Activated T-helper 2 cell treated with anti-CD3 and anti-CD28 coated beads, Interferon-gamma antibody, Interleukin-2, Interleukin-4, amounts not matched to agents 10 μg/mL and 5 μg/mL and 100 μg/mL, durations not matched to agents 14 hours and 24 hours and 36 hours (primary cell): ENCODE data around the gene TMEM151B. TPM values are rescaled to one million over a fixed set of nuclear protein-coding genes. Genes with fewer than 3 reads are reported as not detected.
"Not testable (repeated sequence)": the region's sequence is repeated elsewhere in the genome, so short reads cannot be mapped to it uniquely, and the experiment has no call there.

Source experiments
- DNase-seq: peaks from one replicate; pipeline ENCODE4 v3.0.0; 2021; ENCODE audit warnings: low spot score
- H3K27ac Mint-ChIP-seq: one replicate; pipeline ENCODE4 v1.8.0; 2021; ENCODE audit warnings: mixed read lengths
- H3K27me3 Mint-ChIP-seq: one replicate; pipeline ENCODE4 v1.8.0; 2021; ENCODE audit warnings: low read depth, mixed read lengths
- H3K36me3 Mint-ChIP-seq: one replicate; pipeline ENCODE4 v1.8.0; 2021; ENCODE audit warnings: low read depth, mixed read lengths
- H3K4me1 Mint-ChIP-seq: one replicate; pipeline ENCODE4 v1.8.0; 2021; ENCODE audit warnings: low read depth, mixed read lengths
- H3K4me3 Mint-ChIP-seq: one replicate; pipeline ENCODE4 v1.8.0; 2021; ENCODE audit warnings: low read depth, mild to moderate bottlenecking, moderate library complexity, mixed read lengths
- H3K9me3 Mint-ChIP-seq: one replicate; pipeline ENCODE4 v1.8.0; 2021; ENCODE audit warnings: mixed read lengths
- intact Hi-C: fragments of 100-400 bp; cut with micrococcal nuclease; formaldehyde crosslinking; loops from one replicate; pipeline ENCODE4 v1.15.1; 2023
- total RNA-seq: library from RNA; stranded (reverse); gene quantifications from 2 replicates; pipeline ENCODE4 v1.2.3, GENCODE V29; 2022

Gene TMEM151B
- total RNA-seq, 1 donor from 2014 or later, result not detected

DNA sequence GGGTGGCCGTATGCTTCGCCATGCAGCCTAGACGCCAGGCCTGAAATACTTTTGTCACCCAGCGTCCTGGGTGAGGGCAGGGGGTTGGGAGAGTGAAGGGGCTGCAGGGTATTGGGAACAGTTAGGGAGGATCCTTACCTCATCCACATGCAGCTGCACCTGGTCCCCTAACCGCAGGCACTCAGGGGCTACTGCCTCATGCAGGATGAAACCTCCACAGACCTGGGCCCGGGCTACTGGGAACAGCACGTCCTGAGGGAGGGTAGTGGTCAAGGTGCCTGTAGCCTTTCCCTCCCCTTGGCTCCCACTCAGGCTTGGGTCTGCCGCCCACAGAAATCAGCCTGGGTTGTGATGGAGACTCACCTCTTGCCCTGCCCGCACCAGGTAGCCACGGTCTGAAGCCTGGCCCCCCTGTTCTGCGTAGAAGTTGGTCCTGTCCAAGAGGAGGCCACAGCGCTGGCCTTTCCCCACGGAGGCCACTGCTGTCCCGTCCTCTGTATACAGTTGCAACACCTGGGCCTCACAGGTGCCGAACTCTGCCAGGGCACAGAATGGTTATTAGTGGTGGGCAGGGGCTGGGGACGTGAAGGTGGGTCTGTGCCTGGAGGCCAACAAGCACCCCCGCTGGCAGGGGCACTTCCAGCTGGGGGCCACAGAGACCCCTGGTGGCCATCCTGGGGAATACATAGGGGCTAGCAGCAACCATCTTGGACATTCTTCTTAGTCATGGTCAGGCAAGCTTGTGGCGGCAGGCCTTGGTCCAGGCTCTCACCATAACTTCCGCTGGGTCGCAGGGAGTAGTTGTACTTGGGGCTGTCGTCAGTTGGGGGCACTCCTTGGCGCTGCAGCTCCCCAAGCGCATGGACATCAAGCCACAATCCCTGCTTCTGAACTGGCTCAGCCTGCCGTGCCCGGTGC is 34.3 kb downstream of the TMEM151B start:
- H3K4me1 Mint-ChIP-seq, result no peaks in the 10 kb centered on the region
- H3K27me3 Mint-ChIP-seq, result no peaks in the 10 kb centered on the region
- H3K27ac Mint-ChIP-seq, result no peak overlapping the region
- DNase-seq, result no peak
- H3K4me3 Mint-ChIP-seq, result no peak overlapping the region
- intact Hi-C loops, result loop anchor here (2.0 kb wide), 1 partner anchor 36 kb away; no protein-coding TSS in a partner anchor
- no peaks in the 10 kb centered on the region for H3K9me3 Mint-ChIP-seq
- H3K36me3 Mint-ChIP-seq, result peaks cover 62% of the 10 kb centered on the region

DNA sequence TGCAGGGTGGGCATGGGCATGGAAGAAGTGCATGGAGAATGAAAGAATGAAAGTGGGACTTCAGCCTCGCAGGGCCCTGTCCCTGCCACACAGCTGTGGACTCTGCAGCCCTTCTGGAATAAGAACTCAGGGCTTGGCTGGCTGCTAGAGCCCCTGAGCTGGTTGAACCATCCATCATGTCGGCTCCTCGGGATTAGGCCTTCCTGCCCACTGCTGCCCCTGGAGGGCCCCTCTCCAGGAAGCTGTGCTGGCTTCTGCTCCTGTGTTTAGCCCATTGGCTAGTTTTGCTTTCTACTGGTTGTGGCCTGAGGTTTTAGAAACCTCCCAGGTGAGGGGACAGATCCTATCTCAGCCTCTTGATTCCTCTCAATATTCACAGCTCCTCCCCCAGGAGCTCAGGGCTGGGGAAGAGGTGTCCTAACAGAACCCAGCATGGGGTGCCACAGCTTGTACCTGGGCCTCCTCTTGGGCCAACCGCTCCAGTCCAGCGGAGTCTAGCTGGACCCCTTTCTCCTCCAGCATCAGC is 35.0 kb downstream of the TMEM151B start:
- Mint-ChIP-seq H3K9me3 (no peaks in the 10 kb centered on the region), H3K4me1 (no peaks in the 10 kb centered on the region), H3K4me3 (no peak overlapping the region), H3K36me3 (peaks cover 67% of the 10 kb centered on the region), H3K27me3 (no peaks in the 10 kb centered on the region), H3K27ac (no peak overlapping the region)
- DNase-seq, result no peak
- intact Hi-C loops, result loop anchor here (2.0 kb wide), 1 partner anchor 36 kb away; no protein-coding TSS in a partner anchor

DNA sequence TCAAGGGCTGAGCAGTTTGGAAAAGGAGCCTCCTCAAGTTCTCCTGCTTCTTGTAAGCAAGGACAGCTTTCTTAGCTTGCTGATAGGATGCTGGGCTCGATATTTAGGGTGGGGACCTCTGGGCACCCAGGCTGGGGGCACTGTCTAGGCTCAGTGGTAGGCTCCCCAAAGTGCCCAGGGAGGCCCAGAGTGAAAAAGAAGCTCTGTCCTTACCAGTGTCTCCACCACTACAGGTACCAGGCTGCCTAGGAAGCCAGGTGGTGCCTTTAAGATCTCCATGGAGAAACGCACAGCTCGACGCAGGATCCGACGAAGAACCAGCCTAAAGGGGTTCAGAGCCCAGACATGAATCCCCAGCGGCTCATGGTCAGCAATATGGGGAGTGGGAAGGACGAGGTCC is 36.5 kb downstream of the TMEM151B start:
- no peak for DNase-seq
- H3K27ac Mint-ChIP-seq, result no peak overlapping the region
- intact Hi-C loops, result no loop called here
- no peaks in the 10 kb centered on the region for H3K27me3 Mint-ChIP-seq
- no peaks in the 10 kb centered on the region for H3K9me3 Mint-ChIP-seq
- no peak overlapping the region for H3K4me3 Mint-ChIP-seq
- H3K36me3 Mint-ChIP-seq, result peaks cover 69% of the 10 kb centered on the region
- H3K4me1 Mint-ChIP-seq, result peaks cover 3% of the 10 kb centered on the region

GRCh38 chr6:44307217-44307616 is 37.0 kb downstream of the TMEM151B start:
- no peaks in the 10 kb centered on the region for H3K27me3 Mint-ChIP-seq
- peaks cover 67% of the 10 kb centered on the region for H3K36me3 Mint-ChIP-seq
- no peak overlapping the region for H3K27ac Mint-ChIP-seq
- H3K4me1 Mint-ChIP-seq, result peaks cover 7% of the 10 kb centered on the region
- H3K4me3 Mint-ChIP-seq, result no peak overlapping the region
- H3K9me3 Mint-ChIP-seq, result no peaks in the 10 kb centered on the region
- DNase-seq, result no peak
- intact Hi-C loops, result no loop called here

- H3K4me1 Mint-ChIP-seq, result peaks cover 12% of the 10 kb centered on the region
- no peaks in the 10 kb centered on the region for H3K9me3 Mint-ChIP-seq
- intact Hi-C loops, result no loop called here
- H3K27me3 Mint-ChIP-seq, result no peaks in the 10 kb centered on the region
- peaks cover 51% of the 10 kb centered on the region for H3K36me3 Mint-ChIP-seq
- H3K27ac Mint-ChIP-seq, result no peak overlapping the region
- no peak overlapping the region for H3K4me3 Mint-ChIP-seq
- no peak for DNase-seq
Observed at GRCh38 chr6:44309092-44309491, 38.8 kb downstream of the TMEM151B start.

GRCh38 chr6:44309631-44310030 is 39.4 kb downstream of the TMEM151B start:
- intact Hi-C loops, result no loop called here
- Mint-ChIP-seq H3K27me3 (no peaks in the 10 kb centered on the region), H3K4me3 (no peak overlapping the region), H3K4me1 (peaks cover 12% of the 10 kb centered on the region), H3K27ac (no peak overlapping the region), H3K36me3 (peaks cover 49% of the 10 kb centered on the region), H3K9me3 (no peaks in the 10 kb centered on the region)
- DNase-seq, result no peak

DNA sequence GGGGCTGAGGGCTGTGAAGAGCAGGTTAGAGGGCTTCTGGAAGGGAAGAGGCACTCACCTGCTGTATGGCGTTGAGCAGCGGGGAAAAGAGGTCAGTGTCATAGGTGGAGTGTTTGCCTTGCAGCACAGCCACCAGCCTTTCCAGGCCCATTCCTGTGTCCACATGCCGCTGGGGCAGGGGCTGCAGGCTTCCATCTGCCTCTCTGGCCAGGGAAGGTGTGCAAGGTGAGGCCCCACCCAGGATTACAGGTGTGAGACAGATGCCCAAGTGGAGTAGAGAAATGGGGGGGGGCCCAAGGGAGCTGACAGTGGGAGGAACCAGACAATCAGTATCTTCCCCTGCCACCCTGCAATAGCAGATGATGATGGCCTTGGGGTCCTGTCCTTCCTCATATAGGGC is 40.0 kb downstream of the TMEM151B start:
- Mint-ChIP-seq H3K4me1 (peaks cover 12% of the 10 kb centered on the region), H3K9me3 (no peaks in the 10 kb centered on the region), H3K27ac (no peak overlapping the region), H3K27me3 (peaks cover 2% of the 10 kb centered on the region), H3K4me3 (no peak overlapping the region), H3K36me3 (peaks cover 44% of the 10 kb centered on the region)
- DNase-seq, result no peak
- intact Hi-C loops, result no loop called here

GRCh38 chr6:44311304-44311703 is 41.1 kb downstream of the TMEM151B start:
- Mint-ChIP-seq H3K27me3 (peaks cover 3% of the 10 kb centered on the region), H3K36me3 (peaks cover 37% of the 10 kb centered on the region), H3K27ac (no peak overlapping the region), H3K4me3 (peak overlapping the region; percentile 99), H3K4me1 (peaks cover 12% of the 10 kb centered on the region), H3K9me3 (no peaks in the 10 kb centered on the region)
- intact Hi-C loops, result no loop called here
- DNase-seq, result no peak

GRCh38 chr6:44311767-44312166 is 41.5 kb downstream of the TMEM151B start:
- intact Hi-C loops, result loop anchor here (2.0 kb wide), 2 partner anchors 35 to 47 kb away; partner anchors contain the start of gene NFKBIE
- peak overlapping the region; percentile 11 for H3K27ac Mint-ChIP-seq
- H3K9me3 Mint-ChIP-seq, result no peaks in the 10 kb centered on the region
- no peak for DNase-seq
- H3K4me1 Mint-ChIP-seq, result peaks cover 12% of the 10 kb centered on the region
- peaks cover 37% of the 10 kb centered on the region for H3K36me3 Mint-ChIP-seq
- H3K4me3 Mint-ChIP-seq, result peak overlapping the region; percentile 99
- peaks cover 3% of the 10 kb centered on the region for H3K27me3 Mint-ChIP-seq

DNA sequence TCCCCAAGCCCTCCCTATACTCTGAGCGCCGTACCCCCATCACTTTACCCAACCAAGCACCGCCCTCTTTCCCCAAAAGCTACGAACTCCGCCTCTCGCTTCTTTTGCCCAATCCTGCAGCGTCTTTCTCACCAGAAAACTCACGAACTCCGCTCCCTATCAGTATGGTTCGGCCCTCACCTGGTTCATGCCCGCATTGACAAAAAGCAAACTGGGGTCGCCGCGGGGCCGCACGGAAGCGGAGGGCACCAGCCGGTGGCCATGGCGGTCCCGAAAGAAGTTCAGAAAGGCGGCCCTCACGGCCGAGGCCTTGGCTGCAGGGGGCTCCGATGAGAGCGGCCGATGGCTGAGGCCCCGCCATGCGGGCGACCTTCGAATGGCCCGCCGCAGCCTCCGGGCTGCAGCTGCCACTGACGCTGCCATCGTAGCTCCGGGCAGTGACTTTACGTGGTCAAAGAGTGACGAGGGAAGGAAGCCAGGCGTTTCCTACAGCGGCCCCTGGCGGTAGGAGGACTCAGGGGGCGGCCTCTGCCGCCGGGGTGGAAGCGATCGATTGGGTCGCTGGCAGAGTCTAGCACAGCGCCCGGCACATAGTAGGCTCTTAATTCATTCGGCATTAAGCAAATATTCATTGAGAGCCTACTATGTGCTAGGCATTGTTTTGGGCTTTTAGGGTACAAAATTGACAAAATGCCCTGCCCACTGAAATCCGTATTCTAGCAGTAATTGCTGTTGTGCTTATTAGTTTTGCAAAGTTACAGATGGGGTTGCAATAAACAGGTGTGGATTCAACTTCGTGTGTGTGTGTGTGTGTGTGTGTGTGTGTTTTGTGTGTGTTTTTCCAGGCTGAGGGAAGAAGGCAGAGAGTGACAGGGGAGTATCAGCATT is 42.9 kb downstream of the TMEM151B start, which contains the start of gene AARS2:
Gene AARS2 (minus strand): TSS at position 447 of the 888 bp plus-strand sequence. CDS start 24 bp downstream, at position 423.
- intact Hi-C loops, result loop anchor here (2.0 kb wide), 2 partner anchors 36 to 48 kb away; partner anchors contain the start of gene NFKBIE

DNA sequence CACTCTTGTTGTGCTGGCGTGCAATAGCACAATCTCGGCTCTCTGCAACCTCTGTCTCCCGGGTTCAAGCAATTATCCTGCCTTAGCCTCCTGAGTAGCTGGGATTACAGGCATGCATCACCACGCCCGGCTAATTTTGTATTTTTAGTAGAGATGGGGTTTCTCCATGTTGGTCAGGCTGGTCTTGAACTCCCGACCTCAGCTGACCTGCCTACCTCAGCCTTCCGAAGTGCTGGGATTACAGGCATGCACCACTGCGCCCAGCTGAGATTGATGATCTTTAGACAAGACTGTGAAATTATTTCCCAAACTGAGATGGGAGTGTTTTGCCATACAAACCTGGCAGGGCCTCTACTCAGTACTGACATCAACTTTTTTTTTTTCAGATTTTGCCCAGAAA is 44.4 kb downstream of the TMEM151B start:
- H3K27ac Mint-ChIP-seq, H3K4me3 Mint-ChIP-seq, intact Hi-C loops: not testable (repeated sequence)

More for the DNA sequence above, 42.9 kb downstream of the TMEM151B start, which contains the start of gene AARS2:
- DNase-seq, result peak; percentile 88
- Mint-ChIP-seq H3K27ac (peak within 1 kb of the TSS; percentile 95), H3K36me3 (peaks cover 32% of the 10 kb centered on the region), H3K9me3 (no peaks in the 10 kb centered on the region), H3K27me3 (peaks cover 4% of the 10 kb centered on the region), H3K4me3 (peak within 1 kb of the TSS; percentile 99), H3K4me1 (peaks cover 12% of the 10 kb centered on the region)

DNA sequence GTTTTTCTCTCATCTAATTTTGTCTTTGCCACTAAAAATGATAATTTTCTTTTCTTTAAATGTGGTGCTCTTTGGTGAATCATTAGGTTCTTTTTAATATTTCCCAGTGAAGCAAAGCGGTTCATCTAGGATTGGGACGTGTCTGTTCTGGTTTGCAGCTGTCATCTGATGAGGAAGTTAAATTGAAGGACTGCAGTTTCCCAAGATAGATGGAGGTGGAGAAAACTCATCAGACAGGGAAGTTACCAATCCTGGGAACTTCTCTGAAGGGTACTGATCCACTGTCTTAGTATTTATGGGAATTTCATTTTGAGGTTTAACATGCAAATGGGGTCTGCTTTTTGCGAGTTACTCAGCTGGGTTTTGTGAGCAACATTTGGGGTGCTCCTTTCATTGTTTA is 45.3 kb downstream of the TMEM151B start:
- Mint-ChIP-seq H3K4me1 (peaks cover 12% of the 10 kb centered on the region), H3K27me3 (peaks cover 19% of the 10 kb centered on the region), H3K9me3 (no peaks in the 10 kb centered on the region), H3K27ac (no peak overlapping the region), H3K4me3 (no peak overlapping the region), H3K36me3 (peaks cover 16% of the 10 kb centered on the region)
- intact Hi-C loops, result no loop called here
- no peak for DNase-seq

More for the DNA sequence above, 44.4 kb downstream of the TMEM151B start:
- peaks cover 23% of the 10 kb centered on the region for H3K36me3 Mint-ChIP-seq
- H3K4me1 Mint-ChIP-seq, result peaks cover 12% of the 10 kb centered on the region
- not testable (repeated sequence) for H3K9me3 Mint-ChIP-seq, DNase-seq
- H3K27me3 Mint-ChIP-seq, result peaks cover 18% of the 10 kb centered on the region
